Keratinocyte (primary cell): ENCODE data around the gene ARHGAP24.

Experiments
- CTCF ChIP-seq, 3 experiments: IDR thresholded peaks in 1 of 3; conservative IDR thresholded peaks in 1 of 3; optimal IDR thresholded peaks in 1 of 3; 2 replicates in 2 of 3; 3 replicates in 1 of 3; pipeline versions ENCODE3 to v1.5.1; 2011; ENCODE audit warnings: low read length in 3 of 3, mild to moderate bottlenecking in 3 of 3, moderate library complexity in 2 of 3, control low read depth in 1 of 3, inconsistent platforms in 1 of 3; ENCODE audit not compliant: insufficient read depth in 2 of 3; ENCODE audit errors: extremely low read depth in 1 of 3
- EZH2 ChIP-seq: IDR thresholded peaks from one replicate; pipeline ENCODE4 v1.6.1; 2012; ENCODE audit warnings: inconsistent platforms, mild to moderate bottlenecking, low read length, moderate library complexity

- TF ChIP-seq CTCF (optimal IDR thresholded peaks at IDR 0.05 in 1 of 3, IDR thresholded peaks at IDR 0.05 in 1 of 3, conservative IDR thresholded peaks at IDR 0.05 in 1 of 3; ENCODE audit: extremely low read depth in 1 of 3, insufficient read depth in 2 of 3, low read length in 3 of 3) (no peak), EZH2 (no peak)
These were observed 56.8 kb downstream of the ARHGAP24 start for GRCh38 chr4:85531560-85532341.
